ENCODE data around the gene SYT2.
"Not testable (repeated sequence)": the region's sequence is repeated elsewhere in the genome, so short reads cannot be mapped to it uniquely, and the experiment has no call there.

SYT2 gene

DNA sequence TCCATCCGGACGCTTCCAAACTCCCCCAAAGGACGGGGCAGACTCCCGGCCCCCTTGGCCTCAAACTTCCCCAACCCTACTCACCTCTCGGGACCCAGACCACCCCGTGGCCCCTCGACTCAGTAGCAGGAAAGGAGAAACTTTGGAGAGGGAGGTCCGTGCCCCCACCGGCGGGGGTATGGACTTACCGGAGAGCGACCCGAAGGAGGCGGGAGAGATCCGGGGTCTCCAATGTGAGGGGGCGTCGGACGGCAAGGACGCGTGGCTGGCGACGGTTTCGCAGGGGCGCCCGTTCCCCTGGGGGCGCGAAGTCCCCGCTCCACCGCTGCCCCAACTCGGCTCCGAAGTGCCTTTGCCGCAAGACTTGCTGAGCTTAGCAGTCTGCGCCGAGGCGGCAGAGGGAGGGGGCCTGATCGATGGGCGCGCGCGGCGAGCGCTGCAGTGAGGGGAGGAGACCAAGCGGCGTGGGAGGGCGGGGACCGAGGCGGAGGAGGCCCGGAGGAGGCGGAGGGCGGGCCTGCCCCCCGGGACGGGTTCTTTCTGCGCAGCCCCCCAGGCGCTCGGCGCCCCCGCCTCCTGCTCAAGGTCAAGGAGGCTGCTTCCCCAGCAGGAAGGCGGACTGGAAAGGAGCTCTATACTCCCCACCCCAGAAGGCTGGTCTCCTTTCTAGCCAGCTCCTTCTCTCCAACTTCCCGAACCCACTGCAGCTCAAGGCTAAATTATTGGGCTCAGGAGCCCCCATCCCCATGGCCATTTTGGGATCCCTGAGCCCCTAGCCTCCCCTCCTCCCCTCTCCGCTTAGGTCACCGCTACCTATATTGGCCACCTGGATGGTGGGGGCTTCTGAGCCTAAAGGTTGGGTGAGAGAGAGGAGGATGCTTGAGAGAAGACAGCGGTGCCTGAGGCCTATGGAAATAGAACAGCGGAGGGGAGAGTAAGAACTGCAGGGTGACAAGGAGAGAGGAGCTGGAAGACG lies at the start of gene SYT2:
Gene SYT2 (minus strand): TSS at position 385 of the 976 bp plus-strand sequence. CDS start 104,682 bp downstream, outside the sequence.
- DNase-seq = peak; percentile 26

DNA sequence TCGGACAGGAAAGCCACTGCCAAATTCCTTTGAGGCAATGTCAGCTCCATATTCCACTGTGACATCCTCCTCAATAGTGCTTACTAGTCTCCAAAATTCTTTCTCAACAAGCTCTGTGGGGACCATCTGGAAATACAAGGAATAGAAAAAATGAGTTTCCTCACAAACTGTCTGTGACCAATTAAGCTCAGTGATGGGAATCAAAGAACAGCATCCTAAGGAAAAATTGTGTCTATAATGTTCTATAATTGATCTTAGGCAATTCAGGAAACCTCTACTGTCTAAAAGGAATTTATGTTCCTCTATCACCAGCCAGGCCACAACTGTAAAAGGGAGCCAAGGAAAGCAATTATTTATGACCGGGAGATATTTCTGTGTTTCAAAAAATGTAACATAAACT lies 46.1 kb upstream of the SYT2 start:
- DNase-seq = no peak

- peak; percentile 41 for DNase-seq
These were observed 44.0 kb upstream of the SYT2 start for GRCh38 chr1:202754293-202754692.

- DNase-seq = no peak
These were observed 42.5 kb upstream of the SYT2 start for GRCh38 chr1:202752774-202753173.

- DNase-seq = peak; percentile 33
These were observed 40.5 kb upstream of the SYT2 start for GRCh38 chr1:202750761-202751160.

DNA sequence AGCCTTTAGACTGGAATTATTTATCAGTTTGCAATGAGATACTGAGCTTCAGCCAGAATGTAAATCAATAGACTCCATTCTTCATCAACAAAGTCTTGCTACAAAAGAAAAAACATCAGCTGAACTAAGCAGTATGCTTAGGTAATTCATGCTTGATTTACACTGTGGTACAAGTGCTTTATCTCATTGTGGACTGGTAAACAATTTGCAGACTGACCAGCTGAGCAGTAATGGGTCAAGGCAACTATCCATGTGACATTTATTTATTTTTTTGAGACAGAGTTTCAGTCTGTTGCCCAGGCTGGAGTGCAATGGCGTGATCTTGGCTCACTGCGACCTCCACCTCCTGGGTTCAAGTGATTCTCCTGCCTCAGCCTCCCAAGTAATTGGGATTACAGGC lies 39.8 kb upstream of the SYT2 start:
- DNase-seq = no peak

- DNase-seq = no peak
These were observed 35.2 kb upstream of the SYT2 start for GRCh38 chr1:202745323-202745888.

DNA sequence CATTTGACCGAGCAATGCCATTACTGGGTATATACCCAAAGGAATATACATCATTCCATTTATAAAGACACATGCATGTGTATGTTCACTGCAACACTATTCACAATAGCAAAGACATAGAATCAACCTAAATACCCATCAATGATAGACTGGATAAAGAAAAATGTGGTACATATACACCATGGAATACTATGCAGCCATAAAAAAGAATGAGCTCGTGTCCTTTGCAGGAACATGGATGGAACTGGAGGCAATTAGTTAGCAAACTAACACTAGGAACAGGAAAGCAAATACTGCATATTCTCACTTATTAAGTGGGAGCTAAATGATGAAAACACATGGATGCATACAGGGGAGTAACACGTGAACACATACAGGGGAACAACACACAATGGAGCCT lies 34.5 kb upstream of the SYT2 start:
- DNase-seq = not testable (repeated sequence)

GRCh38 chr1:202742496-202742895 lies 32.2 kb upstream of the SYT2 start:
- no peak for DNase-seq

DNA sequence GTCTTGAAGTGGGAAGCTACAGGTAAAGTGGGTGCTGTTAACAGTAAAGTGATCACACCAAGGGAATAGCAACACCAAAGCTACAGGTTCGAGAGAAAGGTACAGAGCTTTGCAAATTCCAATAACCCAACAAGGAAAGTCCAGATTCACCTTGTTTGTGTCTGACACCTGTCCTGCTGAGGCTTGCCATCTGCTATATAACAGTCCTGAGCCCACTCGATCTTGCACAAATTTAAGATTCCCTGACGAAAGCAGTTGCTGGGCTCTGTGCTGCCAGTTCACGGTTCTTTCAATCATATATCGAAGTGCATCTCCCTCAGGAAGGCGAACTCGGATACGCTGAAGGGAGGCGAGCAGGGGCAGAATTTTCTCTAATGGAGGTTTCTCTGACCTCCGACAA lies 23.0 kb upstream of the SYT2 start:
- DNase-seq = no peak

DNA sequence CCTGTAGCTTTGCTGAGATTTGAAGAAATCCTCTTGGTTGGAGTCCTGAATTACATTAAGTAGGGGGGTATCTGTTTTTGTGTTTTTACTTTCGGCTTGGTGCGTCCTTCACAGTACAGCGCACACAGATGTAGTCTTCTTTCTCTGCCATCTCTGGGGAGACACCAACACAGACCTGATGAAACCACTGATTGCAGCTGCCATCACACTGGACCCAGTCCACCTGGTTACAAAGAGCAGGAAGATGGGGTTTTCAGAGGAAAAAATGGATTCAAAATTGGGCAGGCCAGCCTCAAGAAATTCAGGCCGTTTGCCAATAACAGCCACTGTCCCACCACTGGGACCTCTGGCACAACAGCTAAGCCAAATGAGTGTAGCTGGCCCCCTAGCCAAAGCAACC lies 18.7 kb upstream of the SYT2 start:
- DNase-seq = no peak

- DNase-seq = no peak
These were observed 15.3 kb upstream of the SYT2 start for GRCh38 chr1:202725526-202725925.

- DNase-seq = no peak
These were observed 13.5 kb upstream of the SYT2 start for GRCh38 chr1:202723708-202724107.

DNA sequence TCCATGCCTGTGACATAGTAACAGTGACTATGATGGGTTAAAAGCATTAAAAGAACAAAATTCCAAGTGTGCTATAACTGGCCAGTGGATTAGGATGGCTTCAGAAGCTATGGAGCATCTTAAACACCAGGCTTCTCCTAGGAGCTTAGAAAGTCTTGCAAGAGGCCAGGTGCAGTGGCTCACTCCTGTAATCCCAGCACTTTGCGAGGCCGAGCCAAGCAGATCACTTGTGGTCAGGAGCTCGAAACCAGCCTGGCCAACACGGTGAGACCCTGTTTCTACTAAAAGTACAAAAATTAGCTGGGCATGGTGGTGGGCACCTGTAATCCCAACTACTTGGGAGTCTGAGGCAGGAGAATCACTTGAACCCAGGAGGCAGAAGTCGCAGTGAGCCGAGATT lies 12.8 kb upstream of the SYT2 start:
- not testable (repeated sequence) for DNase-seq

- no peak for DNase-seq
These were observed 6.4 kb upstream of the SYT2 start for GRCh38 chr1:202716654-202717053.

- not testable (repeated sequence) for DNase-seq
These were observed 3.9 kb upstream of the SYT2 start for GRCh38 chr1:202714202-202714601.

DNA sequence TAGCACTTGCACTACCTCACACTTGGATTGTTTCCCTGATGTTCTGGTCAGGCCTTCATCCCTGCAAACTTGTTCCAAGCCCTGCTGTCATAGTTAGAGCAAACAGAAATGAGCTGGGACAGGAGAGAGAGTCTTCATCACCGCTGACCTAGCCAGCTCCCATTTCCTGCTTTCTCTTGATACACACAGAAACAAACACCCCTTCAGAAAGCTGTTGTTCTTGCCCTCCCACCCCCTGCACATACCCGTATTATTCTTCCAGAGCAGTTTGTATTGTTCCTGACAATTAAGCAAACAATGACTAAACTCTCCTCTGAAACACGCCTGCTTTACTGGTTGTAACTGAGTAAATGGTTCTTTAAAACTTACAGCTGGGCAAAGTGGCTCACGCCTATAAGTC lies 2.9 kb upstream of the SYT2 start:
- DNase-seq = no peak

GRCh38 chr1:202711949-202712635 lies 1.8 kb upstream of the SYT2 start:
- DNase-seq = no peak

- DNase-seq = no peak
These were observed 795 bp downstream of the SYT2 start for GRCh38 chr1:202709276-202710041.

GRCh38 chr1:202708456-202709275 lies 1.6 kb downstream of the SYT2 start:
- DNase-seq = no peak

DNA sequence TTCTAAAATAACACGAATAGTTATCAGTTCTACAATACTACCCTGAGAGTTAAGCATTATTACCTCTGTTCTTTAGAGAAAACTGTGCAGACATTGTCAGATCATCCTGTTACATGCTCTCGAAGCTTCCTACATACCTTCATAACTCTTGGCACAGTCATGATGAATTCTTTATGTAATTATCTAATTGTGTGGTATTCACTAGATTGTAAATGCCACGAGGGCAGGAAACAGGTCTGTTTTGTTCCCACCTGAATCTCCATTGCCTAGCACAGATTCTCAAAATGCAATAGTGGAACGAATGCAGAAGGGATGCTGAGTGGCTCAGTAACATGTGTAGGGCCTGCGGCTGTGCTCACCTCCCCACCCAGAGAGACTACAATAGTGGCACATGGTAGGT lies 3.4 kb downstream of the SYT2 start:
- DNase-seq = no peak

GRCh38 chr1:202704601-202705000 lies 5.7 kb downstream of the SYT2 start:
- DNase-seq = no peak
